Calu3 (cell line): ENCODE measurements around the gene SH3PXD2B. TPM values are rescaled to one million over a fixed set of nuclear protein-coding genes. Genes with fewer than 3 reads are reported as not detected.

Experiments used
- BruUV-seq: library from RNA; stranded (reverse); fragments of 400-500 nt; replicated peaks from 2 replicates; lab custom pipeline; 2021; lab: Mats Ljungman, UMichigan
- CTCF ChIA-PET: fragments of 300-600 bp; sonication (Branson Sonifier 250); formaldehyde crosslinking; loops from one replicate; lab custom pipeline; 2022; ENCODE audit warnings: antibody characterized with exemption; lab: Charles Lee
- DNase-seq: peaks from one replicate; pipeline ENCODE4 v3.0.0; 2022
- H3K27ac Mint-ChIP-seq: one replicate; pipeline ENCODE4 v1.8.0; 2022; ENCODE audit warnings: mixed read lengths; ENCODE audit not compliant: unreplicated experiment
- H3K27me3 Mint-ChIP-seq: one replicate; pipeline ENCODE4 v1.8.0; 2022; ENCODE audit warnings: mixed read lengths; ENCODE audit not compliant: unreplicated experiment
- H3K36me3 Mint-ChIP-seq: one replicate; pipeline ENCODE4 v1.8.0; 2022; ENCODE audit warnings: mild to moderate bottlenecking, moderate library complexity, mixed read lengths; ENCODE audit not compliant: insufficient read depth, unreplicated experiment
- H3K4me1 Mint-ChIP-seq: one replicate; pipeline ENCODE4 v1.8.0; 2022; ENCODE audit warnings: mild to moderate bottlenecking, low read depth, mixed read lengths; ENCODE audit not compliant: unreplicated experiment
- H3K4me3 Mint-ChIP-seq: one replicate; pipeline ENCODE4 v1.8.0; 2022; ENCODE audit warnings: mild to moderate bottlenecking, low read depth, moderate library complexity, mixed read lengths; ENCODE audit not compliant: unreplicated experiment
- H3K9me3 Mint-ChIP-seq: one replicate; pipeline ENCODE4 v1.8.0; 2022; ENCODE audit warnings: low read depth, mixed read lengths; ENCODE audit not compliant: unreplicated experiment
- CTCF ChIP-seq: fragments of 200-600 bp; IDR thresholded peaks from one replicate; pipeline ENCODE4 v1.8.0; 2022; ENCODE audit warnings: antibody characterized with exemption; ENCODE audit not compliant: unreplicated experiment
- intact Hi-C: fragments of 100-400 bp; cut with micrococcal nuclease; formaldehyde crosslinking; loops from one replicate; pipeline ENCODE4 v1.10.0; 2022; ENCODE audit not compliant: unreplicated experiment
- total RNA-seq: library from RNA; stranded (reverse); gene quantifications from 2 replicates; pipeline ENCODE4 v1.2.3, GENCODE V29; 2022

SH3PXD2B gene
- total RNA-seq, 1 experiment from 2014 or later = 25.6 TPM

- intact Hi-C loops = loop anchor here (10.0 kb wide), 1 partner anchor 472 kb away; no protein-coding TSS in a partner anchor
- no peak overlapping the region for H3K27ac Mint-ChIP-seq
- no TSS peak for BruUV-seq
- no peak for DNase-seq
- H3K36me3 Mint-ChIP-seq = no peaks in the 10 kb centered on the region
- CTCF ChIA-PET = no interaction called here
- H3K4me3 Mint-ChIP-seq = no peak overlapping the region
- H3K9me3 Mint-ChIP-seq = peaks cover 5% of the 10 kb centered on the region
- no peaks in the 10 kb centered on the region for H3K4me1 Mint-ChIP-seq
- TF ChIP-seq CTCF = no peak
- H3K27me3 Mint-ChIP-seq = peaks cover 33% of the 10 kb centered on the region
These were observed 8.7 kb upstream of the SH3PXD2B start for GRCh38 chr5:172463031-172463430.

GRCh38 chr5:172459783-172460165, 5.4 kb upstream of the SH3PXD2B start:
- no peak for TF ChIP-seq CTCF
- H3K27ac Mint-ChIP-seq = no peak overlapping the region
- CTCF ChIA-PET = interaction anchor here (1.0 to 1.7 kb wide), 3 partner anchors 9 to 240 kb away, joined by 4 read pairs; no protein-coding TSS in a partner anchor
- intact Hi-C loops = loop anchor here (10.0 kb wide), 1 partner anchor 475 kb away; no protein-coding TSS in a partner anchor
- peaks cover 17% of the 10 kb centered on the region for H3K27me3 Mint-ChIP-seq
- peaks cover 3% of the 10 kb centered on the region for H3K36me3 Mint-ChIP-seq
- BruUV-seq = no TSS peak
- peaks cover 2% of the 10 kb centered on the region for H3K9me3 Mint-ChIP-seq
- H3K4me1 Mint-ChIP-seq = no peaks in the 10 kb centered on the region
- no peak for DNase-seq
- no peak overlapping the region for H3K4me3 Mint-ChIP-seq

- intact Hi-C loops = no loop called here
- no peak for DNase-seq
These were observed 4.9 kb upstream of the SH3PXD2B start for GRCh38 chr5:172458976-172459782.

GRCh38 chr5:172456076-172456722, 1.9 kb upstream of the SH3PXD2B start:
- Mint-ChIP-seq H3K4me3 (no peak overlapping the region), H3K27ac (no peak overlapping the region), H3K36me3 (peaks cover 20% of the 10 kb centered on the region), H3K4me1 (peaks cover 25% of the 10 kb centered on the region), H3K9me3 (no peaks in the 10 kb centered on the region), H3K27me3 (peaks cover 17% of the 10 kb centered on the region)
- DNase-seq = no peak
- CTCF ChIA-PET = no interaction called here
- intact Hi-C loops = no loop called here
- TF ChIP-seq CTCF = no peak
- BruUV-seq = no TSS peak

More at GRCh38 chr5:172458976-172459782, 4.9 kb upstream of the SH3PXD2B start:
- no peaks in the 10 kb centered on the region for H3K4me1 Mint-ChIP-seq
- BruUV-seq = no TSS peak
- H3K9me3 Mint-ChIP-seq = peaks cover 2% of the 10 kb centered on the region
- peaks cover 7% of the 10 kb centered on the region for H3K36me3 Mint-ChIP-seq
- no peak overlapping the region for H3K4me3 Mint-ChIP-seq
- H3K27me3 Mint-ChIP-seq = peaks cover 17% of the 10 kb centered on the region
- no peak overlapping the region for H3K27ac Mint-ChIP-seq
- CTCF ChIA-PET = no interaction called here
- no peak for TF ChIP-seq CTCF
